Esophagus muscularis mucosa (tissue), 4 donors: Measurements from ENCODE around the gene SPAG16.

ENCODE experiments used
- EP300 ChIP-seq: sonication (generic); formaldehyde crosslinking; IDR thresholded peaks from one replicate; pipeline ENCODE4 v1.6.1; 2017; ENCODE audit warnings: antibody characterized with exemption
- POLR2A ChIP-seq: fragments of 450-650 bp; IDR thresholded peaks from one replicate; pipeline ENCODE4 v1.6.1; 2017; ENCODE audit warnings: antibody characterized with exemption, moderate library complexity, mild to moderate bottlenecking, low read depth
- POLR2AphosphoS5 ChIP-seq, 2 donors: sonication (generic); formaldehyde crosslinking; IDR thresholded peaks; one replicate each; pipeline ENCODE4 v1.6.1; 2017; ENCODE audit warnings: antibody characterized with exemption in 2 of 2
- TF ChIP-seq, protein P1 (sequence below), 3 experiments: fragments of 200-600 bp in 2 of 3; fragments of 450-650 bp in 1 of 3; sonication (generic) in 2 of 3; IDR thresholded peaks; one replicate each; pipeline ENCODE4 v1.5.1; 2017 to 2019; ENCODE audit warnings: antibody characterized with exemption in 3 of 3, mild to moderate bottlenecking in 2 of 3, moderate library complexity in 1 of 3

DNA sequence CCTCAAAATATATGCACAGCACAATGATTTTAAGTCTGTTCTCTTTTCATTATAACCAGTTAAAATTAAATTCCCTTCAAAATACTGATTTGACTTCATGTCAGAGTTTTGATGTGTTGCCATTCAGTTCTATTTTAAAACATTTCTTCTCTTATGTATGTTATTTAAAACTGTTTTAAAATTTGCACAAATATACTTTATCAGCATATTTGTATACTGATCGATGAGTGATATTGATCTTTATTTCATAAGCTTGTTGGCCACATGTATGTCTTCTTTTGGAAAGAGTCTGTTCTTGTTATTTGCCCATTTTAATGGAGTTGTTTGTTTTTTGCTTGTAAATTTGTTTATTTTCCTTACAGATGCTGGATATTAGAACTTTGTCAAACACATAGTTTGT, 630.2 kb downstream of the SPAG16 start:
- TF ChIP-seq, protein P1, sequence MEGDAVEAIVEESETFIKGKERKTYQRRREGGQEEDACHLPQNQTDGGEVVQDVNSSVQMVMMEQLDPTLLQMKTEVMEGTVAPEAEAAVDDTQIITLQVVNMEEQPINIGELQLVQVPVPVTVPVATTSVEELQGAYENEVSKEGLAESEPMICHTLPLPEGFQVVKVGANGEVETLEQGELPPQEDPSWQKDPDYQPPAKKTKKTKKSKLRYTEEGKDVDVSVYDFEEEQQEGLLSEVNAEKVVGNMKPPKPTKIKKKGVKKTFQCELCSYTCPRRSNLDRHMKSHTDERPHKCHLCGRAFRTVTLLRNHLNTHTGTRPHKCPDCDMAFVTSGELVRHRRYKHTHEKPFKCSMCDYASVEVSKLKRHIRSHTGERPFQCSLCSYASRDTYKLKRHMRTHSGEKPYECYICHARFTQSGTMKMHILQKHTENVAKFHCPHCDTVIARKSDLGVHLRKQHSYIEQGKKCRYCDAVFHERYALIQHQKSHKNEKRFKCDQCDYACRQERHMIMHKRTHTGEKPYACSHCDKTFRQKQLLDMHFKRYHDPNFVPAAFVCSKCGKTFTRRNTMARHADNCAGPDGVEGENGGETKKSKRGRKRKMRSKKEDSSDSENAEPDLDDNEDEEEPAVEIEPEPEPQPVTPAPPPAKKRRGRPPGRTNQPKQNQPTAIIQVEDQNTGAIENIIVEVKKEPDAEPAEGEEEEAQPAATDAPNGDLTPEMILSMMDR (IDR thresholded peaks at IDR 0.05), result no peak
- TF ChIP-seq EP300, result no peak
- TF ChIP-seq POLR2A, result no peak
- no peak for TF ChIP-seq POLR2AphosphoS5 (IDR thresholded peaks at IDR 0.05)
